ENCODE results near the gene ITGB2. TPM values are rescaled to one million over a fixed set of nuclear protein-coding genes. Genes with fewer than 3 reads are reported as not detected.

The ITGB2 gene
- total RNA-seq, 1 experiment from 2014 or later, result 45.1 TPM

DNA sequence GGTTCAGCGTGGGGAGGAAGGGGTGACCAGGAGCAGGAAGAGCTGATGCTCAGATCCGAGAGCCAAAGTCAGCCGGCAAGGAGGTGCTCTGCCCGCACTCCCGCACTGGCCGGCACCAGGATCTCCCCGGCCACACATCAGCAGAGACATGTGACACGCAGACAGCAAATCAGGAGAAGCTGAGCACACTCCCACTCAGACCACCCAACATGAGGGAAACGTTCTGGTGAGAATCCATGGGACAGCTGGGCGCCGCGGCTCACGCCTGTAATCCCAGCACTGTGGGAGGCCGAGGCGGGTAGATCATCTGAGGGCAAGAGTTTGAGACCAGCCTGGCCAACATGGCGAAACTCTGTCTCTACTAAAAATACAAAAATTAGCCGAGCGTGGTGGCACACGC lies 28.6 kb downstream of the ITGB2 start:
- intact Hi-C loops (cut with micrococcal nuclease), result loop anchor here (2.0 kb wide), 1 partner anchor 39 kb away; no protein-coding TSS in a partner anchor
- H3K9ac ChIP-seq (ENCODE audit: low read length), result no peak overlapping the region
- ChIA-PET POLR2A (ENCODE audit: unreplicated experiment) (no interaction called here), CTCF (interaction anchor here (0.6 kb wide), 3 partner anchors 91 to 381 kb away, joined by 3 to 8 read pairs (median 5); no protein-coding TSS in a partner anchor)
- DNase-seq (no peak), ATAC-seq (no peak)
- no peaks in the 10 kb centered on the region for H3K9me2 ChIP-seq (replicated peaks; ENCODE audit: low read length)
- no peaks in the 10 kb centered on the region for H3K36me3 ChIP-seq (ENCODE audit: low read depth, low read length)
- no peak overlapping the region for H3K4me3 ChIP-seq (ENCODE audit: low read length)
- no peaks in the 10 kb centered on the region for H4K20me1 ChIP-seq (ENCODE audit: low read length)
- H3K27ac ChIP-seq (ENCODE audit: low read length), result no peak overlapping the region
- H3K9me3 ChIP-seq (ENCODE audit: low read length), result no peaks in the 10 kb centered on the region
- TF ChIP-seq, protein P1, sequence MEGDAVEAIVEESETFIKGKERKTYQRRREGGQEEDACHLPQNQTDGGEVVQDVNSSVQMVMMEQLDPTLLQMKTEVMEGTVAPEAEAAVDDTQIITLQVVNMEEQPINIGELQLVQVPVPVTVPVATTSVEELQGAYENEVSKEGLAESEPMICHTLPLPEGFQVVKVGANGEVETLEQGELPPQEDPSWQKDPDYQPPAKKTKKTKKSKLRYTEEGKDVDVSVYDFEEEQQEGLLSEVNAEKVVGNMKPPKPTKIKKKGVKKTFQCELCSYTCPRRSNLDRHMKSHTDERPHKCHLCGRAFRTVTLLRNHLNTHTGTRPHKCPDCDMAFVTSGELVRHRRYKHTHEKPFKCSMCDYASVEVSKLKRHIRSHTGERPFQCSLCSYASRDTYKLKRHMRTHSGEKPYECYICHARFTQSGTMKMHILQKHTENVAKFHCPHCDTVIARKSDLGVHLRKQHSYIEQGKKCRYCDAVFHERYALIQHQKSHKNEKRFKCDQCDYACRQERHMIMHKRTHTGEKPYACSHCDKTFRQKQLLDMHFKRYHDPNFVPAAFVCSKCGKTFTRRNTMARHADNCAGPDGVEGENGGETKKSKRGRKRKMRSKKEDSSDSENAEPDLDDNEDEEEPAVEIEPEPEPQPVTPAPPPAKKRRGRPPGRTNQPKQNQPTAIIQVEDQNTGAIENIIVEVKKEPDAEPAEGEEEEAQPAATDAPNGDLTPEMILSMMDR (conservative IDR thresholded peaks at IDR 0.05; ENCODE audit: low read depth, low read length), result no peak
- TF ChIP-seq EZH2phosphoT487 (IDR thresholded peaks at IDR 0.05; ENCODE audit: borderline replicate concordance, low read length), result no peak
- TF ChIP-seq EZH2 (IDR thresholded peaks at IDR 0.05; ENCODE audit: low read length, unreplicated experiment), result no peak
- H3F3A ChIP-seq (ENCODE audit: low read length, unreplicated experiment), result no peaks in the 10 kb centered on the region
- no peaks in the 10 kb centered on the region for H3K27me3 ChIP-seq (ENCODE audit: low read length)
- no peaks in the 10 kb centered on the region for H3K4me1 ChIP-seq (ENCODE audit: insufficient read depth, low read length)
- no peak overlapping the region for H2AFZ ChIP-seq (ENCODE audit: low read length)
- no peaks in the 10 kb centered on the region for H3K79me2 ChIP-seq (ENCODE audit: low read length)
- no peak overlapping the region for H3K4me2 ChIP-seq (ENCODE audit: low read length)
- no TSS peak for BruUV-seq (replicated peaks)

DNA sequence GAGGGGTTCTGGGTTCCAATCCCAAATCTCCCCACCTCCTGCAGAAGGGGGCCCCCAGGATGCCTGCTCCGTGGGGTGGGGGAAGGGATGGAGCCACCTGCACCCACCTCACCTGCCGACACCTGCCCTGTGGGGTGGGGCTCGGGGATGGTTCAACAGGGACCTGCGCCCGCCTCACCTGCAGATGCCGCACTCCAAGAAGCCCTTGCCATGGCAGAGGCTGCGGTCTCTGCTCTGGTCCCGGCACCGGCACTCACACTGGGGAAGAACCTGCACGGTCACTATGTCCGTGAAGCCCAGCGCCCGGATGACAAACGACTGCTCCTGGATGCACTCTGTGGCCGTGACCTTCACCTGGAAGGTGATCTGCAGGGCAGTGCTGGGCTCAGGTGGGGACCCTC lies 29.1 kb downstream of the ITGB2 start:
- TF ChIP-seq EZH2phosphoT487 (IDR thresholded peaks at IDR 0.05; ENCODE audit: borderline replicate concordance, low read length) (no peak), EZH2 (IDR thresholded peaks at IDR 0.05; ENCODE audit: low read length, unreplicated experiment) (no peak)
- TF ChIP-seq, protein P1 (conservative IDR thresholded peaks at IDR 0.05; ENCODE audit: low read depth, low read length), result no peak
- DNase-seq (no peak), ATAC-seq (no peak)
- intact Hi-C loops (cut with micrococcal nuclease), result loop anchor here (2.0 kb wide), 1 partner anchor 39 kb away; no protein-coding TSS in a partner anchor
- Histone ChIP-seq H3K36me3 (ENCODE audit: low read depth, low read length) (no peaks in the 10 kb centered on the region), H4K20me1 (ENCODE audit: low read length) (no peaks in the 10 kb centered on the region), H3K4me2 (ENCODE audit: low read length) (no peak overlapping the region), H3K27me3 (ENCODE audit: low read length) (no peaks in the 10 kb centered on the region), H3F3A (ENCODE audit: low read length, unreplicated experiment) (no peaks in the 10 kb centered on the region), H3K4me3 (ENCODE audit: low read length) (no peak overlapping the region), H3K9me2 (replicated peaks; ENCODE audit: low read length) (no peaks in the 10 kb centered on the region), H3K27ac (ENCODE audit: low read length) (no peak overlapping the region), H2AFZ (ENCODE audit: low read length) (no peak overlapping the region), H3K79me2 (ENCODE audit: low read length) (no peaks in the 10 kb centered on the region), H3K9ac (ENCODE audit: low read length) (no peak overlapping the region), H3K4me1 (ENCODE audit: insufficient read depth, low read length) (no peaks in the 10 kb centered on the region), H3K9me3 (ENCODE audit: low read length) (no peaks in the 10 kb centered on the region)
- BruUV-seq (replicated peaks), result no TSS peak
- ChIA-PET CTCF (no interaction called here), POLR2A (ENCODE audit: unreplicated experiment) (no interaction called here)

GRCh38 chr21:44890961-44891541 lies 29.6 kb downstream of the ITGB2 start:
- Histone ChIP-seq H4K20me1 (ENCODE audit: low read length) (no peaks in the 10 kb centered on the region), H2AFZ (ENCODE audit: low read length) (no peak overlapping the region), H3K9me3 (ENCODE audit: low read length) (no peaks in the 10 kb centered on the region), H3K36me3 (ENCODE audit: low read depth, low read length) (no peaks in the 10 kb centered on the region), H3K27ac (ENCODE audit: low read length) (no peak overlapping the region), H3K4me1 (ENCODE audit: insufficient read depth, low read length) (no peaks in the 10 kb centered on the region), H3F3A (ENCODE audit: low read length, unreplicated experiment) (no peaks in the 10 kb centered on the region), H3K79me2 (ENCODE audit: low read length) (no peaks in the 10 kb centered on the region), H3K9ac (ENCODE audit: low read length) (no peak overlapping the region), H3K27me3 (ENCODE audit: low read length) (no peaks in the 10 kb centered on the region), H3K4me2 (ENCODE audit: low read length) (no peak overlapping the region), H3K9me2 (replicated peaks; ENCODE audit: low read length) (no peaks in the 10 kb centered on the region), H3K4me3 (ENCODE audit: low read length) (no peak overlapping the region)
- intact Hi-C loops (cut with micrococcal nuclease), result no loop called here
- ATAC-seq, result no peak
- no peak for DNase-seq
- CTCF ChIA-PET, result no interaction called here
- POLR2A ChIA-PET (ENCODE audit: unreplicated experiment), result no interaction called here
- BruUV-seq (replicated peaks), result no TSS peak
- TF ChIP-seq EZH2 (IDR thresholded peaks at IDR 0.05; ENCODE audit: low read length, unreplicated experiment) (no peak), EZH2phosphoT487 (IDR thresholded peaks at IDR 0.05; ENCODE audit: borderline replicate concordance, low read length) (no peak)
- TF ChIP-seq, protein P1 (conservative IDR thresholded peaks at IDR 0.05; ENCODE audit: low read depth, low read length), result no peak
